K562 (cell line): ENCODE measurements around the gene ZNF800. TPM values are rescaled to one million over a fixed set of nuclear protein-coding genes. Genes with fewer than 3 reads are reported as not detected.

Experiments used
- CEBPZ ChIP-seq: fragments of 150-350 bp; IDR thresholded peaks from 2 replicates; pipeline ENCODE4 v1.6.1; 2014; ENCODE audit warnings: low read depth, mild to moderate bottlenecking, low read length, borderline replicate concordance
- CXXC5 ChIP-seq: fragments of 250-450 bp; sonication (Bioruptor Pico); IDR thresholded peaks from 2 replicates; pipeline ENCODE4 v1.8.0; 2022; ENCODE audit warnings: inconsistent platforms, mild to moderate bottlenecking, moderate library complexity
- E2F6 ChIP-seq, 2 experiments: IDR thresholded peaks; 2 replicates each; pipeline ENCODE4 v1.6.1; 2011; ENCODE audit warnings: borderline replicate concordance in 1 of 2, control low read depth in 1 of 2, low read depth in 1 of 2, low read length in 1 of 2, mild to moderate bottlenecking in 1 of 2, mixed read lengths in 1 of 2, moderate library complexity in 1 of 2; ENCODE audit not compliant: insufficient read depth in 1 of 2, insufficient read length in 1 of 2, poor library complexity in 1 of 2, severe bottlenecking in 1 of 2; ENCODE audit errors: extremely low read depth in 1 of 2
- GTF2E2 ChIP-seq: fragments of 200-800 bp; sonication (Bioruptor generic); IDR thresholded peaks from 2 replicates; pipeline ENCODE4 v1.6.1; 2016; ENCODE audit warnings: missing genetic modification characterization, missing compliant biosample characterization
- HCFC1 ChIP-seq: IDR thresholded peaks from 2 replicates; pipeline ENCODE4 v1.6.1; 2012; ENCODE audit warnings: low read depth, low read length, improper control_type of control experiment
- RAD21 ChIP-seq, 2 experiments: fragments of 250-450 bp in 1 of 2; fragments of 450-650 bp in 1 of 2; sonication (Bioruptor Pico) in 1 of 2; formaldehyde crosslinking in 1 of 2; IDR thresholded peaks in 1 of 2; conservative IDR thresholded peaks in 1 of 2; 2 replicates each; pipeline versions ENCODE4 v1.4.0 to v1.8.0; 2020 to 2022; ENCODE audit warnings: mild to moderate bottlenecking in 2 of 2, moderate library complexity in 1 of 2
- RBM25 ChIP-seq: fragments of 200-400 bp; formaldehyde crosslinking; IDR thresholded peaks from 2 replicates; pipeline ENCODE4 v1.6.1; 2018; ENCODE audit warnings: low read length, low read depth, moderate library complexity; ENCODE audit not compliant: severe bottlenecking
- THRB ChIP-seq: fragments of 450-650 bp; formaldehyde crosslinking; conservative IDR thresholded peaks from 2 replicates; pipeline ENCODE4 v1.4.0; 2022; ENCODE audit warnings: mild to moderate bottlenecking, missing genetic modification characterization
- ZNF217 ChIP-seq: sonication (generic); formaldehyde crosslinking; IDR thresholded peaks from 2 replicates; pipeline ENCODE4 v1.8.0; 2022; ENCODE audit warnings: mild to moderate bottlenecking, missing genetic modification reagents
- polyA plus RNA-seq, 8 experiments: library from polyadenylated mRNA; depleted of rRNA in 4 of 8; stranded (reverse) in 5 of 8; unstranded in 3 of 8; fragments of >200 nt; fragmentation: Nextera tagmentation in 2 of 8; fragmentation: Illumina TruSeq in 1 of 8; extraction: Ambion mirVana in 2 of 8; extraction: Trizol in 1 of 8; gene quantifications; 2 replicates each; pipeline versions ENCODE4 v1.2.1 to v1.2.3, GENCODE V29; 2011 to 2014; ENCODE audit warnings: inconsistent platforms in 1 of 8, missing spikeins in 1 of 8
- total RNA-seq, 7 experiments: library from RNA; depleted of rRNA in 6 of 7; stranded (reverse); fragments of >200 nt in 6 of 7; fragmentation: Illumina TruSeq in 2 of 7; extraction: Trizol in 2 of 7; gene quantifications; 2 replicates each; pipeline versions ENCODE4 v1.2.1 to v1.2.3, GENCODE V29; 2011 to 2021; ENCODE audit warnings: low replicate concordance in 1 of 7

The ZNF800 gene
- total and polyA plus RNA-seq, 9 of the 15 experiments (the other 6 are each of a cell fraction or from before 2014, with no cell fraction given), result 7.5 to 58.3 (median 33.4) TPM

- peak; percentile 82 for TF ChIP-seq CXXC5 (CRISPR knock-in tag)
- TF ChIP-seq ZNF217 (CRISPR knock-in tag), result no peak
- TF ChIP-seq GTF2E2 (tag), result no peak
- TF ChIP-seq THRB (CRISPR knock-in tag), result no peak; the same call in 1 of the 2 replicates
- TF ChIP-seq HCFC1, result 0 out of 2 replicates have a peak, but pooled peaks have one; percentile 18
- peak; percentile 72 to 83 for TF ChIP-seq RAD21 (CRISPR knock-in tag; conservative IDR thresholded peaks at IDR 0.05 in 1 of 2, IDR thresholded peaks at IDR 0.05 in 1 of 2)
- no peak for TF ChIP-seq CEBPZ
- TF ChIP-seq RBM25, result no peak
- peak; percentile 87 to 97 for TF ChIP-seq E2F6 (IDR thresholded peaks at IDR 0.05; ENCODE audit: borderline replicate concordance in 1 of 2, extremely low read depth in 1 of 2, insufficient read depth in 1 of 2, insufficient read length in 1 of 2, low read depth in 1 of 2, low read length in 1 of 2, poor library complexity in 1 of 2, severe bottlenecking in 1 of 2)
Observed at GRCh38 chr7:127347567-127348246, 44.8 kb downstream of the ZNF800 start (continued).
